GM18519 (cell line): ENCODE results near the gene ERCC3.
A peak's percentile ranks its signal among the peaks of the same experiment; 100 is the strongest.

ENCODE experiments used
- ATAC-seq: cut with Tn5 transposase; IDR thresholded peaks from one replicate; pipeline ENCODE4 v1.9.1; 2021; ENCODE audit warnings: mild to moderate bottlenecking, moderate library complexity; ENCODE audit not compliant: unreplicated experiment, low FRiP score

The ERCC3 gene

GRCh38 chr2:127293748-127294562 is at the start of gene ERCC3:
Gene ERCC3 (minus strand): TSS chr2:127294144. CDS start chr2:127294081, 63 bp downstream.
- ATAC-seq = peak; percentile 95

GRCh38 chr2:127343277-127343676 is 49.3 kb upstream of the ERCC3 start:
- ATAC-seq = no peak

- ATAC-seq = peak; percentile 64
These were observed 48.2 kb upstream of the ERCC3 start for GRCh38 chr2:127342101-127342500.

- no peak for ATAC-seq
These were observed 38.4 kb upstream of the ERCC3 start for GRCh38 chr2:127332335-127332734.

GRCh38 chr2:127330753-127331152 is 36.8 kb upstream of the ERCC3 start:
- no peak for ATAC-seq

GRCh38 chr2:127326289-127326945 is 32.5 kb upstream of the ERCC3 start:
- ATAC-seq = no peak

- no peak for ATAC-seq
These were observed 30.7 kb upstream of the ERCC3 start for GRCh38 chr2:127324635-127325034.

- ATAC-seq = no peak
These were observed 27.4 kb upstream of the ERCC3 start for GRCh38 chr2:127321303-127321702.

GRCh38 chr2:127320586-127321275 is 26.8 kb upstream of the ERCC3 start:
- no peak for ATAC-seq

GRCh38 chr2:127320067-127320466 is 26.1 kb upstream of the ERCC3 start:
- no peak for ATAC-seq

- no peak for ATAC-seq
These were observed 20.4 kb upstream of the ERCC3 start for GRCh38 chr2:127314193-127314988.

GRCh38 chr2:127313406-127313805 is 19.5 kb upstream of the ERCC3 start:
- ATAC-seq = peak; percentile 97

GRCh38 chr2:127310980-127311379 is 17.0 kb upstream of the ERCC3 start:
- ATAC-seq = no peak

- ATAC-seq = no peak
These were observed 15.5 kb upstream of the ERCC3 start for GRCh38 chr2:127309468-127309867.

- no peak for ATAC-seq
These were observed 14.7 kb upstream of the ERCC3 start for GRCh38 chr2:127308586-127309138.

- no peak for ATAC-seq
These were observed 12.1 kb upstream of the ERCC3 start for GRCh38 chr2:127305990-127306585.

GRCh38 chr2:127302168-127302567 is 8.2 kb upstream of the ERCC3 start:
- ATAC-seq = no peak

GRCh38 chr2:127293386-127293747 is 577 bp downstream of the ERCC3 start:
- ATAC-seq = no peak

- ATAC-seq = no peak
These were observed 5.7 kb downstream of the ERCC3 start for GRCh38 chr2:127288274-127288673.

- ATAC-seq = no peak
These were observed 10.7 kb downstream of the ERCC3 start for GRCh38 chr2:127283275-127283674.
